ENCODE data around the gene ENO3. TPM values are rescaled to one million over a fixed set of nuclear protein-coding genes. Genes with fewer than 3 reads are reported as not detected.
A peak's percentile ranks its signal among the peaks of the same experiment; 100 is the strongest.

ENO3 gene
- total RNA-seq, 3 donors from 2014 or later = 8.6 to 12.4 (median 10.1) TPM

DNA sequence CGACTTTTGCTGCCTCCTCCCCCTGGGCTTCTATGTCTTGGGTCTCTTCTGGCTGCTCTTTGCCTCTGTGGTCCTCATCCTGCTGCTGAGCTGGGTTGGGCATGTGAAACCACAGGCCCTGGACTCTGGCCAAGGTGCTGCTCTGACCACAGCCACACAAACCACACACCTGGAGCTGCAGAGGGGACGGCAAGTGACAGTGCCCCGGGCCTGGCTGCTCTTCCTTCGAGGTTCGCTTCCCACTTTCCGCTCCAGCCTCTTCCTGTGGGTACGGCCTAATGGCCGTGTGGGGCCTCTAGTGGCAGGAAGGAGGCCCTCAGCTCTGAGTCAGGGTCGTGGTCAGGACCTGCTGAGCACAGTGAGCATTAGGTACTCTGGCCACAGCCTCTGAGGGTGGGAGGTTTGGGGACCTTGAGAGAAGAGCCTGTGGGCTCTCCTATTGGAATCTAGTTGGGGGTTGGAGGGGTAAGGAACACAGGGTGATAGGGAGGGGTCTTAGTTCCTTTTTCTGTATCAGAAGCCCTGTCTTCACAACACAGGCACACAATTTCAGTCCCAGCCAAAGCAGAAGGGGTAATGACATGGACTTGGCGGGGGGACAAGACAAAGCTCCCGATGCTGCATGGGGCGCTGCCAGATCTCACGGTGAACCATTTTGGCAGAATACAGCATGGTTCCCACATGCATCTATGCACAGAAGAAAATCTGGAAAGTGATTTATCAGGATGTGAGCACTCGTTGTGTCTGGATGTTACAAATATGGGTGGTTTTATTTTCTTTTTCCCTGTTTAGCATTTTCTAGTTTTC, 16.5 kb upstream of the ENO3 start:
- Histone ChIP-seq H3K4me3 (no peak overlapping the region), H3K36me3 (ENCODE audit: low read depth) (no peaks in the 10 kb centered on the region), H3K9me3 (no peaks in the 10 kb centered on the region), H3K4me1 (ENCODE audit: low read depth) (peaks cover 17% of the 10 kb centered on the region)
- TF ChIP-seq, protein P1, sequence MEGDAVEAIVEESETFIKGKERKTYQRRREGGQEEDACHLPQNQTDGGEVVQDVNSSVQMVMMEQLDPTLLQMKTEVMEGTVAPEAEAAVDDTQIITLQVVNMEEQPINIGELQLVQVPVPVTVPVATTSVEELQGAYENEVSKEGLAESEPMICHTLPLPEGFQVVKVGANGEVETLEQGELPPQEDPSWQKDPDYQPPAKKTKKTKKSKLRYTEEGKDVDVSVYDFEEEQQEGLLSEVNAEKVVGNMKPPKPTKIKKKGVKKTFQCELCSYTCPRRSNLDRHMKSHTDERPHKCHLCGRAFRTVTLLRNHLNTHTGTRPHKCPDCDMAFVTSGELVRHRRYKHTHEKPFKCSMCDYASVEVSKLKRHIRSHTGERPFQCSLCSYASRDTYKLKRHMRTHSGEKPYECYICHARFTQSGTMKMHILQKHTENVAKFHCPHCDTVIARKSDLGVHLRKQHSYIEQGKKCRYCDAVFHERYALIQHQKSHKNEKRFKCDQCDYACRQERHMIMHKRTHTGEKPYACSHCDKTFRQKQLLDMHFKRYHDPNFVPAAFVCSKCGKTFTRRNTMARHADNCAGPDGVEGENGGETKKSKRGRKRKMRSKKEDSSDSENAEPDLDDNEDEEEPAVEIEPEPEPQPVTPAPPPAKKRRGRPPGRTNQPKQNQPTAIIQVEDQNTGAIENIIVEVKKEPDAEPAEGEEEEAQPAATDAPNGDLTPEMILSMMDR (IDR thresholded peaks at IDR 0.05) = no peak
- peak; percentile 39 for ATAC-seq
- intact Hi-C loops (cut with DNase I, micrococcal nuclease) = no loop called here
- DNase-seq = peak; percentile 57 to 65 (median 64)

DNA sequence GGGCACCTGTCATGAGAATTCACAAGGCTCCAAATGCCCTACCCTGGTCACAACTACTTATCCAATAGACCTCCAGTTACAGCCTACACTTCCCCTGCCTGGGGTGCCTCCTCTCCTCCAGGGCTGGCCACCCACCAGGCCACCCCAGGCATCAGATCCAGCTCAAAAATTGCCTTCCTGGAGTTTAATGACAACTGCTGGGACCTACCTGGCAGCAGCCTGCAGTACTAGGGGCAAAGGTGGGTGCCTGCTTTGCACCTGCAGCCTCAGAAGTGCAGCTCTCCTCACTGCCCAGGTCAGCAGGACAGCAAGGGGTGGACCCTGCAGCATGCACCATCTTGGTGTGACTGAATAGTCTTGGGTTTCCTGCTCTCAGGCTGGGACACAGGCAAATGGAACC, 15.3 kb upstream of the ENO3 start:
- H3K4me1 ChIP-seq (ENCODE audit: low read depth) = peaks cover 17% of the 10 kb centered on the region
- TF ChIP-seq, protein P1 (IDR thresholded peaks at IDR 0.05) = no peak
- no peak overlapping the region for H3K4me3 ChIP-seq
- ATAC-seq (no peak), DNase-seq (peak in 2 of 3 donors; percentile 11 to 22)
- no peaks in the 10 kb centered on the region for H3K36me3 ChIP-seq (ENCODE audit: low read depth)
- H3K9me3 ChIP-seq = no peaks in the 10 kb centered on the region
- intact Hi-C loops (cut with DNase I, micrococcal nuclease) = no loop called here

DNA sequence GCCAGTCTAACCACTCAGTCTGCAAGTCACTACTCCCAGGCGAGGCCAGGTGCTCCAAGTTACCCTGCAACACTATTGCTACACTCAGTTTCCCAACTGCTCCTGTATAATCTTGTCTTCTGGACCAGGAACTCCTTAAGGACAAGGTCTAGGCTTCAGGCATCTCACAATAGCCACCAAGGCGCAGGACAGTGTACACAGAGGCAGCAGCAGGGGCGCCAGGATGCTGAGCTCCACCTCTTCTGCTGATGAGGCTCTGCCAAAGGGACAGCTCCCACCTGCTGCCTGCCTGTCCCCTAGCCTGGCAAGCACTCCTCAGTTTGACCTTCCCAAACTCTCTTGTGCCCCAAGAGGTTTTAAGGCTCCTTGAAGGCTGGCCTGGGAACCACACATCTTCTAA, 14.5 kb upstream of the ENO3 start:
- ATAC-seq (no peak), DNase-seq (peak in 1 of 3 donors; percentile 12)
- TF ChIP-seq, protein P1 (IDR thresholded peaks at IDR 0.05) = no peak
- peaks cover 25% of the 10 kb centered on the region for H3K4me1 ChIP-seq (ENCODE audit: low read depth)
- H3K4me3 ChIP-seq = no peak overlapping the region
- intact Hi-C loops (cut with DNase I, micrococcal nuclease) = no loop called here
- no peaks in the 10 kb centered on the region for H3K9me3 ChIP-seq
- H3K36me3 ChIP-seq (ENCODE audit: low read depth) = no peaks in the 10 kb centered on the region

DNA sequence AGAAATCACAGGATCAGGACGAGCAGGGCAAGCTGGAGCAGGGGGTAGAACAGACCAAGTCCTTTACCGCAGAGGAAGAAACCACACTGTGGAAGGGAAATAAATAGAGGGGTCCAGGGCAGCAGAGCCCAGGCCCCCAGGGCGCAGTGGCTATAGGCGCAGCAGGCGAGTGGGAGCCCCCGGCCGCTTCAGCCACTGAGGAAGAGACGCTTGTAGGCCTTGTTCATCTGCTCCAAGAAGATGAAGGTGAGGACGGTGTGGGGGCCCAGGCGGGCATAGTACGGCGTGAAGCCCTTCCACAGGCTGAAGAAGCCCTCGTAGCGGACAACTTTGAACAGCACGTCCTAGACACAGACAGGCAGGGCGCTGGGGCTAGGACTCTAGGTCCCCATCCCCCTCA, 13.4 kb upstream of the ENO3 start:
- ATAC-seq (no peak), DNase-seq (peak in 1 of 3 donors; percentile 49)
- Histone ChIP-seq H3K9me3 (no peaks in the 10 kb centered on the region), H3K4me3 (no peak overlapping the region), H3K4me1 (ENCODE audit: low read depth) (peaks cover 31% of the 10 kb centered on the region), H3K36me3 (ENCODE audit: low read depth) (no peaks in the 10 kb centered on the region)
- TF ChIP-seq, protein P1 (IDR thresholded peaks at IDR 0.05) = no peak
- intact Hi-C loops (cut with DNase I, micrococcal nuclease) = no loop called here

DNA sequence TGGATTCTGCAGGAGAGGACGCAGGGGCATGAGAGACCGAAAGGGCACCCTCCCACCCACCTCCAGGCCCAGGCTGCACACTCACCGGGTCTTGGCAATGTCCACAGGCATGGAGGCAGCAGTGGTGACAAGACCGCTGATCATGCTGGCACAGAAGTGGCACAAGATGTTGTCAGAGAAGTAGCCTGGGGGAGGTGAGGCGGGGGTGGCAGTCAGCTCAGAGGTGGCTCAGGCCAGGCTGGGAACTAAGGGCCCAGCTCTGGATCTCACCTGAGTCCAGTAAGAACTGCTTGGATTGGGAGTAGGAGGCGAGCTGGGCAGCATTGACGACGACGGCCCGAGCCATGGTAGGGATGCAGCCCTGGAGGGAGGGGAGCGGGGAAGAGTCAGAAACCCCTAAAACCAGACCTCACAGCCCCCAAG, 12.8 kb upstream of the ENO3 start:
- Histone ChIP-seq H3K36me3 (ENCODE audit: low read depth) (no peaks in the 10 kb centered on the region), H3K9me3 (no peaks in the 10 kb centered on the region), H3K4me1 (ENCODE audit: low read depth) (peaks cover 31% of the 10 kb centered on the region), H3K4me3 (no peak overlapping the region)
- TF ChIP-seq, protein P1 (IDR thresholded peaks at IDR 0.05) = no peak
- peak in 1 of 3 donors; percentile 48 for DNase-seq
- intact Hi-C loops (cut with DNase I, micrococcal nuclease) = no loop called here
- no peak for ATAC-seq
